Peyer's patch (tissue), 4 donors: ENCODE results near the gene RHOU.

ENCODE experiments used
- CTCF ChIP-seq, 6 experiments: fragments of 450-650 bp in 4 of 6; fragments of 200-600 bp in 2 of 6; sonication (generic) in 1 of 6; IDR thresholded peaks; one replicate each; pipeline ENCODE4 v1.5.1; 2017 to 2019; ENCODE audit warnings: antibody characterized with exemption in 6 of 6, mild to moderate bottlenecking in 3 of 6, moderate library complexity in 1 of 6
- POLR2A ChIP-seq, 2 donors: fragments of 450-650 bp; IDR thresholded peaks; one replicate each; pipeline ENCODE4 v1.5.1; 2017; ENCODE audit warnings: antibody characterized with exemption in 2 of 2, mild to moderate bottlenecking in 2 of 2, moderate library complexity in 2 of 2

GRCh38 chr1:228734881-228735801, at the start of gene RHOU:
- TF ChIP-seq CTCF (IDR thresholded peaks at IDR 0.05) (peak; percentile 35 to 97 (median 76)), POLR2A (IDR thresholded peaks at IDR 0.05) (peak; percentile 83 to 91)
